D721Med (cell line): ENCODE data around the gene RGS1.
A peak's percentile ranks its signal among the peaks of the same experiment; 100 is the strongest.

Experiments used
- DNase-seq: peaks from one replicate; pipeline ENCODE4 v3.0.0; 2011; ENCODE audit warnings: low spot score; ENCODE audit not compliant: insufficient read length
- FAIRE-seq: peaks from 2 replicates; lab custom pipeline; 2011; peaks lifted over from hg19 to GRCh38; lab: Jason Lieb, UNC
- TF ChIP-seq, protein P1 (sequence below): IDR thresholded peaks from 2 replicates; pipeline ENCODE4 v1.5.1; 2012; ENCODE audit warnings: mild to moderate bottlenecking, control low read depth; ENCODE audit not compliant: insufficient read depth; ENCODE audit errors: missing control alignments

RGS1 gene

DNA sequence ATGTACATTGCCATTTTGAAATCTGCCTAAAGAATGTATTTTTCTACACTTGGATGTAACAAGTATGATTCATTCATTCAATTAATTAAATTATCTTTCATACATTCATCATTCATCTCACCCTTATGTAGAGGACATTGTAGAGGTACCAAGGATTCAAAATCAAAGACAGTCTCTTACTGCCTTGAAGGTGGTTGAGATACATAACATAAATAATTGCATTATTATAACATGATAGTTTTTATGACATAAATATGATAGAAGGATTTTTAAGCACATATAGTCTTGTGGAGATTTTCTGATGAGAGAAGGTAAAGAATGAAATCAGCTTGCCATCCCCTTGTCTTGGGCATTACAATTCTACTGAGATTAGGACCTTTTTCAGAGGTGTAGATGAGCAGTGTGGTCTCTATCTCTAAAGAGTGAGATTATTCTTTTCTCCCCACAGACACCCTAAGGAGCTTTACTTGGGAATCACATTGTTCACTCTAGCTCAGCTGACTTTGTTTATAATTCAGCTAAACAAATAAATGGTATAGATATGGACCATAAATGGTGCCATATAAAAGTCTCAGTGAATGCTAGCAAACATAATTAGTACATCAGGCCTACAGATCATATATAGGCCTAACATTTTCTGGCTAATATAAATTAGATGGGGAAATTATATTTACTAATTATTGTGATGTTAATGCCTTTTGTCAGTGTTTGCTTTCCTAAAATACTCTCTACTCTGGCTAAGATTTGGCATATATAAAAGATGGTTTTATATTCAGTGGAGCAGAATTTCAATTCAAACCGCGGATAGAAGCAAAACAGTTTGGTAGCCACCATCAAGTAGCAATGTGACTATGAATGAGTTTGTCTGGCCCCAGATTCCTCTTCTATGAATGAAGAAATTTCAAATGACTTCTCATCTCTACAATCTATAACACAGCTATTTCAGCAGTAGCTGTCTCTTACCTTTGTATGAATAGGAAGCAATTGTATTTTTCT lies 1.9 kb downstream of the RGS1 start:
- DNase-seq (no peak), FAIRE-seq (no peak)
- TF ChIP-seq, protein P1, sequence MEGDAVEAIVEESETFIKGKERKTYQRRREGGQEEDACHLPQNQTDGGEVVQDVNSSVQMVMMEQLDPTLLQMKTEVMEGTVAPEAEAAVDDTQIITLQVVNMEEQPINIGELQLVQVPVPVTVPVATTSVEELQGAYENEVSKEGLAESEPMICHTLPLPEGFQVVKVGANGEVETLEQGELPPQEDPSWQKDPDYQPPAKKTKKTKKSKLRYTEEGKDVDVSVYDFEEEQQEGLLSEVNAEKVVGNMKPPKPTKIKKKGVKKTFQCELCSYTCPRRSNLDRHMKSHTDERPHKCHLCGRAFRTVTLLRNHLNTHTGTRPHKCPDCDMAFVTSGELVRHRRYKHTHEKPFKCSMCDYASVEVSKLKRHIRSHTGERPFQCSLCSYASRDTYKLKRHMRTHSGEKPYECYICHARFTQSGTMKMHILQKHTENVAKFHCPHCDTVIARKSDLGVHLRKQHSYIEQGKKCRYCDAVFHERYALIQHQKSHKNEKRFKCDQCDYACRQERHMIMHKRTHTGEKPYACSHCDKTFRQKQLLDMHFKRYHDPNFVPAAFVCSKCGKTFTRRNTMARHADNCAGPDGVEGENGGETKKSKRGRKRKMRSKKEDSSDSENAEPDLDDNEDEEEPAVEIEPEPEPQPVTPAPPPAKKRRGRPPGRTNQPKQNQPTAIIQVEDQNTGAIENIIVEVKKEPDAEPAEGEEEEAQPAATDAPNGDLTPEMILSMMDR: no peak

DNA sequence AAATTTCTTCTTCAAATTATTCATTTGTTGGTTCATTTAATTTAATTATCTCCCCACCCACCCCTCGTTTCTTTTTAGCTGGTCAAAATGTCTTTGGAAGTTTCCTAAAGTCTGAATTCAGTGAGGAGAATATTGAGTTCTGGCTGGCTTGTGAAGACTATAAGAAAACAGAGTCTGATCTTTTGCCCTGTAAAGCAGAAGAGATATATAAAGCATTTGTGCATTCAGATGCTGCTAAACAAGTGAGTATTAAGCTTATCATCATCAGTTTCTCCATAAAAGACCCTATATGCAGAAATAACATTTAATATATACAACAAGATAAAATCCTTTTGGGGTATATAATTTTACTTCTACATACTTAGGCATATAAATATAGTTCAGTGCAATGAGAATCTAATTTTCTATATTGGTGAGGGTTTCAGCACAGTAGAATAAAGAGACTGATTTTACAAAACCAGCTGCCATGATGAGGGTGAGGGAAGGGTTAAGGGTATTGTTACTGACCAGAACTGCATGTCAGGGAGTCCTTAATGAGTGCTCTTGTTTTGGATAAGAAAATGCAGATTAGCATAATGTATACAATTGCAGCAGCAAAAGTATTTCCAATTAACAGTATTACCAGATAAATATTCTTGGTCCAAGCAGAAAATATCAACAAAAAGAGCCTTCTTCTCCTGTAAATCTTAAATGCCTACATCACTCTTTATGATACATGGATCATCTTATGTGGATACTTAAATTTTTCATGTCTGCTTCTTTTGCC lies 2.8 kb downstream of the RGS1 start:
- peak; percentile 89 for FAIRE-seq
- TF ChIP-seq, protein P1: no peak
- DNase-seq: no peak

DNA sequence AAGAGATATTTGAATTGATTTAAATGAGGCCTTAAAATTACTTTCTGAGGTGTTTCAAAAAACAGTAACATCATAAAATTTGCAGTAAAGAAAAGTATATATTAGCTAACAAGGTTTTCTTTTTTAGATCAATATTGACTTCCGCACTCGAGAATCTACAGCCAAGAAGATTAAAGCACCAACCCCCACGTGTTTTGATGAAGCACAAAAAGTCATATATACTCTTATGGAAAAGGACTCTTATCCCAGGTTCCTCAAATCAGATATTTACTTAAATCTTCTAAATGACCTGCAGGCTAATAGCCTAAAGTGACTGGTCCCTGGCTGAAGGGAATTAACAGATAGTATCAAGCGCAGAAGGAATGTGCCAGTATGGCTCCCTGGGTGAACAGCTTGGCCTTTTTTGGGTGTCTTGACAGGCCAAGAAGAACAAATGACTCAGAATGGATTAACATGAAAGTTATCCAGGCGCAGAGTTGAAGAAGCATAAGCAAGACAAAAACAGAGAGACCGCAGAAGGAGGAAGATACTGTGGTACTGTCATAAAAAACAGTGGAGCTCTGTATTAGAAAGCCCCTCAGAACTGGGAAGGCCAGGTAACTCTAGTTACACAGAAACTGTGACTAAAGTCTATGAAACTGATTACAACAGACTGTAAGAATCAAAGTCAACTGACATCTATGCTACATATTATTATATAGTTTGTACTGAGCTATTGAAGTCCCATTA lies 3.6 kb downstream of the RGS1 start:
- peak; percentile 38 for FAIRE-seq
- no peak for DNase-seq
- TF ChIP-seq, protein P1: no peak

DNA sequence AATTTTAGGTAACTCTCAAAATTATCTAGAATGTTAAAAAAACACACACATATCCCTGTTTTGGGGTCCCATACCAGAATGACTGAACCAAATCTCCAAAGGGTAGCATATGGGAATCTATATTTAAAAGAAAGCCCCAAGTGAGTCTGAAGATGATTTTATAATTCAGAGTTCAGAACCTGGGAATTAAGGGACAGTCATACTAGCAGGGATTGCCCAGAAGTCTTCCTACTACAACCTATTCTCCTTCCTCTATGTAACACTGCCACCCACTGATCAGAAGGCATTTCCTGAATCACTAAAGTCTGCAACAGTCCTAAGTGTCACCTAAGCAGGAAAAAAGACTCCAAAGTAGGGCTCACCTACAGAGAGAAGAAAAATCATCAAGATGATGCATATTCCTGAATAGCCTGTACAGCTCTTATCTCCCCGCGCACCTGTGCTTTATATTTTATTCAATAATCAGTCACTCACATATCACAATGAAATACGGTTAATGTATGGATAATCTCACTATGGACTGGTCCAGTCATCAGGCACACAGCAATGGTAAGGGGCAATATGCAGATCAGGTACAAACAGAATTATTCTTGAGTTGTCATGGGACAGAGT lies 4.9 kb downstream of the RGS1 start:
- TF ChIP-seq, protein P1: peak; percentile 40
- DNase-seq (no peak), FAIRE-seq (peak; percentile 63)

DNA sequence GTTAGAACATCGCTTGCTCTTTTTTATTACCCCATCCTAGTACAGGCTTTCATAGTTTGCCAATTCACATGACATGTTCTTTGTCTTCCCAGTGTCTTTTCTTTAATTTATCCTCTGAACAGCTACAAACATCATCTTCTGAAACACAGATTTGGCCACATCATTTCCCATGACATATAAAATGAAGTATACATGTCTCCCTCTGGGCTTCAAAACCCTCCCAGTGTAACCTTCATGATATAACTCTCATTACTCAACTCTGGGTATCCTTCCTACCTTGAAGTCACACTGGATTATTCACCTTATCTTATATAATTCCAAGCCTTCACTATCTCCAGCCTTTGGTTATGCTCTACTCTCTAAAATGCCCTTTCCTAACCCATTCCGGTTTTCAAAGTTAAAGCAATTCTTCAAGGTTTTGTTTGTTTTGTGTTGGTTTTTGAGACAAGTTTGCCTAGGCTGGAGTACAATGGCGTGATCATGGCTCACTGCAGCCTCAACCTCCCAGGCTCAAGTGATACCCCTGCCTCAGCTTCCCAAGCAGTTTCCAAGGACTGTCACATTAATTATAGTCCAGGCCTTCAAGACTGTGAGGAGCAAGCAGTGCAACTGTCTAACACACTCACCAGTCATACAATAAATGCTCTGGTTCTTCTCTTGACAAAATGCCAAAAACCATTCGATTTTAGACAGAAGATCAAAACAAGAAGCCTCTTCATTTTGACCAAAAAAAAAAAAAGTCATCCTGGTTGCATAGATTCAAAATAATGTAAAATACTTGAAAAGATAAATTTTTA lies 5.8 kb downstream of the RGS1 start:
- TF ChIP-seq, protein P1: no peak
- no peak for DNase-seq
- FAIRE-seq: peak; percentile 84

DNA sequence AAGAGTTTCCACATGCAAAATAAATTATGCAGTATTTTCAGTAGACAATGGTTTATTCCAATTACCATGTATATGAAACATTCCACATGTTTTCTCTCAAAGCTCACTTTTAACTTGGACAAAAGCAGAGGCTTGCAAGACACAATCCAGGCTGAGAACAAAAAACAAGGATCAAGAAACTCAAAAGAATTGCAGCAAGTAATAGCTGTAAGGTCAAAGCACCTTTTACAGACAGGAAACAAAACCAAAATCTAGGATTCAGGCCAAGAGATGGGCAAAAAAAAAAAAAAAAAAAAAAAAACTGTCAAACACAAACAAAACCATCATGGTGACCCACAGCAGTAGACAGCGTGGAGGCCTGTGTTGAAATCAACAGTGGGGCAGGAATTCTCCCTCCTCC lies 9.3 kb downstream of the RGS1 start:
- DNase-seq (no peak), FAIRE-seq (peak; percentile 67)
- TF ChIP-seq, protein P1: no peak
